ENCODE data around the gene DPEP2. TPM values are rescaled to one million over a fixed set of nuclear protein-coding genes. Genes with fewer than 3 reads are reported as not detected.

The DPEP2 gene
- total RNA-seq, 1 experiment from 2014 or later = not detected

DNA sequence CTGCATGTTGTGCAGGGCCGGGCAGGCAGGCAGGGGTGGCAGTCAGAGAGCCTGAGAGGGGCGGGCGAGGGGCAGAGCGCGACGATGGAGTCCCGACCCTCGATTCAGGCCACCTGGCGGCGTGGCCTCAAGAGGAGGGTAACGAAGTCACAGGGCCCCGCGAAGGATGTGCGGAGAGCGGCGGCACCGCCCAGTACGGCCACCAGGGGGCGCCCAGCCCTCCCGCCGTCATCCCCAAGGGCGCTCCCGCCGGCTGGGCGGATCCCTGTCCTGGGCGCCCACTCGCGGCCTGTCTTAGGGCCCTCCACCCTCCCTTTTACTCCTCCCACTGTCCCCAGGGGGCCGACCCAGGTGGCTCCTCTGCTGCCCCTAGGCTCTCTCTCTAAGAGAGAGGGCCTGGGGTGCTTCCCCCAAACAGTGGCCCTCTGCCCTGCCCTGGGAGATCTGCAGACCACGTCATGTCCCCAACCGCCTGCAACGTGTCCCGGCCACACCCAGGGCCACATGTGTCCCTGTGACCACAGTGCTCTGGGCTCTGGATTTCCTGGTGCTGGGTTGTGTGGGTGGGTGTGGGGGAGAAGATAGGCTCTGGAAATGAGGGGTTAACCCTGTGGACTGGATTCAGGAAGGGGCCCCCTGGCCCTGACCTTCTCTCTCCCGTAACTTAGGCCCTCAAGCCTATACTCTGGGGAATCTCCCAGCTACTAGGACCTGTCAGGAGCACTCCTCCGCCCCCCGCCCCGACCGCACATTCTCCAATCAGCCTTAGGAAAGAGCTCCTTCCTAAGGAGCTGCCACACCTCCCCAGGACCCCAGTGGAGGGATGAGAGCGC is 5.9 kb downstream of the DPEP2 start:
- peak; percentile 97 for ATAC-seq

More for the DNA sequence above, 5.9 kb downstream of the DPEP2 start:
- BruUV-seq (replicated peaks) = no TSS peak
- RAD21 ChIA-PET (ENCODE audit: low non-redundant PET in 1 of 2, low total read pairs in 2 of 2, uncharacterized antibody in 2 of 2, unreplicated experiment in 2 of 2) = no interaction called here
- TF ChIP-seq CTCF (IDR thresholded peaks at IDR 0.05 in 2 of 3, conservative IDR thresholded peaks at IDR 0.05 in 1 of 3; ENCODE audit: borderline replicate concordance in 1 of 3, insufficient read depth in 1 of 3, low read depth in 2 of 3, low read length in 2 of 3) (peak; percentile 86 to 96 (median 96)), RAD21 (IDR thresholded peaks at IDR 0.05; ENCODE audit: low read depth) (peak; percentile 78), POLR2AphosphoS5 (IDR thresholded peaks at IDR 0.05; ENCODE audit: low read depth, low read length) (peak; percentile 35), SIN3A (IDR thresholded peaks at IDR 0.05; ENCODE audit: low read depth) (no peak), CBX3 (IDR thresholded peaks at IDR 0.05; ENCODE audit: low read depth) (no peak), ELF1 (IDR thresholded peaks at IDR 0.05; ENCODE audit: borderline replicate concordance, low read depth) (no peak), EZH2phosphoT487 (IDR thresholded peaks at IDR 0.05; ENCODE audit: borderline replicate concordance) (no peak), MAX (IDR thresholded peaks at IDR 0.05) (peak; percentile 66; the same call in 1 of the 2 replicates), ATF3 (IDR thresholded peaks at IDR 0.05) (no peak), YY1 (IDR thresholded peaks at IDR 0.05; ENCODE audit: extremely low read depth, insufficient replicate concordance, low read depth, low read length) (peak; percentile 23), SRF (IDR thresholded peaks at IDR 0.05; ENCODE audit: low read depth) (no peak), ZFX (IDR thresholded peaks at IDR 0.05) (peak; percentile 39; the same call in 1 of the 2 replicates), TCF7L2 (IDR thresholded peaks at IDR 0.05; ENCODE audit: borderline replicate concordance, extremely low read depth, insufficient read depth, insufficient read length) (peak; percentile 17), EGR1 (IDR thresholded peaks at IDR 0.05; ENCODE audit: low read depth) (peak; percentile 43; the same call in 1 of the 2 replicates), CEBPB (IDR thresholded peaks at IDR 0.05; ENCODE audit: low read depth) (no peak)
- CTCF ChIA-PET = interaction anchor here (1.0 kb wide), 1 partner anchor 48 kb away, joined by 3 read pairs; no protein-coding TSS in a partner anchor
- intact Hi-C loops (cut with micrococcal nuclease) = loop anchor here (1.0 kb wide), 3 partner anchors 47 to 236 kb away; no protein-coding TSS in a partner anchor
- POLR2A ChIA-PET = no interaction called here
- no peaks in the 10 kb centered on the region for H3K36me3 ChIP-seq (ENCODE audit: control insufficient read depth in 1 of 2, insufficient read depth in 2 of 2, low read length in 2 of 2)
- peak overlapping the region; percentile 86 for H2AFZ ChIP-seq (ENCODE audit: low read depth, low read length, poor library complexity, severe bottlenecking)
- H3K4me3 ChIP-seq (replicated peaks in 1 of 2; ENCODE audit: low read depth in 1 of 2, low read length in 2 of 2) = peak overlapping the region in 1 of 2 experiments; percentile 39; a peak in 2 of 4 replicates
- no peaks in the 10 kb centered on the region for H3K27me3 ChIP-seq (ENCODE audit: insufficient read depth, low read length)
- no peaks in the 10 kb centered on the region for H3K9me2 ChIP-seq (ENCODE audit: insufficient read depth)
- DNase-seq (ENCODE audit: low read depth, low spot score) = peak; percentile 63
- no peaks in the 10 kb centered on the region for H3K9me3 ChIP-seq (ENCODE audit: control insufficient read depth in 1 of 2, insufficient read depth in 1 of 2, low read depth in 1 of 2, low read length in 2 of 2)
- no peaks in the 10 kb centered on the region for H4K20me1 ChIP-seq (ENCODE audit: insufficient read depth)
- peak overlapping the region; percentile 48; the same call in 1 of the 2 replicates for H3K27ac ChIP-seq (ENCODE audit: low read depth, low read length)
- peak overlapping the region; percentile 76 for H3K4me2 ChIP-seq (ENCODE audit: low read length)
- peak overlapping the region; percentile 65 for H3K9ac ChIP-seq (ENCODE audit: low read length)
- H3K4me1 ChIP-seq (ENCODE audit: control insufficient read depth in 1 of 2, insufficient read depth in 2 of 2, low read length in 2 of 2) = peaks cover 5 to 20% of the 10 kb centered on the region in 2 experiments; a peak in 3 of 4 replicates
- no peaks in the 10 kb centered on the region for H3K79me2 ChIP-seq (ENCODE audit: insufficient read depth, low read length)
